Dermis blood vessel endothelial cell (primary cell): ENCODE measurements around the gene TXNDC11. TPM values are rescaled to one million over a fixed set of nuclear protein-coding genes. Genes with fewer than 3 reads are reported as not detected.
A peak's percentile ranks its signal among the peaks of the same experiment; 100 is the strongest.

Experiments
- DNase-seq: peaks from one replicate; pipeline ENCODE4 v3.0.0; 2010
- total RNA-seq: library from RNA; depleted of rRNA; stranded (reverse); fragments of >200 nt; gene quantifications from 2 replicates; pipeline ENCODE4 v1.2.3, GENCODE V29; 2014

Gene TXNDC11
- total RNA-seq, 1 donor from 2014 or later = 30.5 TPM

- no peak for DNase-seq
Measured at GRCh38 chr16:11686713-11687380, 55.8 kb downstream of the TXNDC11 start.

DNA sequence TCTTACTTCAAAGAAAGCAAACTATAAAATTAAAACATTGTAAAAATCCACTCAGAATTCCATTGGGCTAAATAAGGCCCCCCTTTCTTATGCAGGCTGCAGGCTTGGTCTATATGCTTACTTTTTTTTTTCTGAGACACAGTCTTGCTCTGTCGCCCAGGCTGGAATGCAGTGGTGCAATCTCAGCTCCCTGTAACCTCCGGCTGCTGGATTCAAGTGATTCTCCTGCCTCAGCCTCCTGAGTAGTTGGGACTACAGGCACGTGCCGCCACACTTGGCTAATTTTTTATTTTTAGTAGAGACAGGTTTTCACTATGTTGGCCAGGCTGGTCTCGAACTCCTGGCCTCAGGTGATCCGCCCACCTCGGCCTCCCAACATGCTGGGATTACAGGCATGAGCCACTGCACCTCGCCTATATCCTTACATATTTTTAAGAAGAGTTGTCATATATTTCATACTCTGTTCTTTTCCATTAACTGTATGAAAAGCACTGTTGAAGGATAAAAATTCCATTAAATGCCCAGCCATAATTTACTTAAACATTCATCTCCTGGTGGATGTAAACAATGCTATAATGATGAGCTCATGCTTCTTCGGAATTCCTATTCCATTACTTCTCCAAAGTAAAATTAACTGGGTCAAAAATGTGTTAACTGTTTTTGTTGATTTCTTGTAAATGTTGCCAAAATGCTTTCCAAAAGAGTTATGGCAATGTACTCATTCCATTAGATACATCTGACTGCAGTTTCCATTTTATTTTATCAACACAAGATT is 56.6 kb downstream of the TXNDC11 start:
- no peak for DNase-seq

DNA sequence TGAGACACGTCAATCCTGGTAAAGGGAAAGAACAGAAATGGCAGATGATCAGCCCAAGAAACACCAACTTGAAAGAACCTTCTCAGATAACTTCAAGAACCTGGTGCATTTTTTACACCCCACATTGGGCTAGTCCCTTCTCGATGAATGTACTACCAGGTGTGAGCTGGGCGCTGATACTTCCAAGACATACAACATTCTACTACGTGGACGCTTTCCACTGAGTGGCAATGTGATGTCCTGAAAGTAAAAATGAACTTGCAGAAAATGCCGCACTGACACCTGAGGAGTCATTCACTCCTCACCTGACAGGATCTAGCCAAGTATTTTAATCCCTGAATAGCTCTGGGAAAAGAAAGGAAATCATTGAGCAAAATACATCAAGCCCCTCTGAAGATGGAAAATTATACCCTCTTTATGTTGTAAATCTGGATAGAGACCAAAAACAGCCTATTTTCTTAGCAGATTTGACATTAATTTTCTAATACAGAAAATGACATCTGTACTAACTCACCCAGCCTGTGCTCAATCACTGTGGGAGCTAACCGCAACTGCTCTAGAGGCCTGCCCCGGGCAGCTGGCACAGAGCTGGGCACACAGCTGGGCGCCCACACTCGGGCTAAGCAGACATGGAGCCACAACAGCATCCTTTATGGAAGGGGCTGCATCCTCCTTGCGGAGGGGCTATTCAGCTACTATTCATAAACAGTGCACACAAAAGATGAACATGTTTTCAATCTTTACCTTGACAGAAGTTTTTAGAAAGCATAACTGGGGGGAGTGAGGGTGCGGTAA is 58.2 kb downstream of the TXNDC11 start:
- no peak for DNase-seq

- no peak for DNase-seq
Measured at GRCh38 chr16:11683145-11683544, 59.5 kb downstream of the TXNDC11 start.

- DNase-seq = peak; percentile 32
Measured at GRCh38 chr16:11682655-11683096, 60.0 kb downstream of the TXNDC11 start.

GRCh38 chr16:11681976-11682654 is 60.5 kb downstream of the TXNDC11 start:
- DNase-seq = no peak

DNA sequence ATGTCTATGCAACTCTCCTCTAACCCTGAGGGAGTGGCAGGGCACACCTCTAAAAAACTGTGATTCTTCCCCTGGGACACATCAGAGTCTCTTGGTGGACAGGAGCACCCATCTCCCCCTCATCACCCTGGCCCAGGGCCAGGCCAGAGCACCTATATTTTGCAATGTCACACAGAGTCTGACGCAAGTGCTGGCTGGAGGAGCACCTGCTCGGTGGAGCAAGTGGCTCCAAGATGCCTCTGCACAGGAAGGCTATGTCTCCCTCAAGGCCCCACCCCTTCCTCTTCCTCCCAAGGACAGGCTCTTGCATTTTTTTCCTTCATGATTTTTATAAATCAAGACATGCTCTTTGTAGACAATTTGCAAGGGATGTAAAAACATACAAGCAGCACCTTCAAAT is 61.1 kb downstream of the TXNDC11 start:
- DNase-seq = no peak

GRCh38 chr16:11679941-11680911 is 62.4 kb downstream of the TXNDC11 start:
- DNase-seq = no peak

GRCh38 chr16:11679250-11679649 is 63.4 kb downstream of the TXNDC11 start:
- no peak for DNase-seq

DNA sequence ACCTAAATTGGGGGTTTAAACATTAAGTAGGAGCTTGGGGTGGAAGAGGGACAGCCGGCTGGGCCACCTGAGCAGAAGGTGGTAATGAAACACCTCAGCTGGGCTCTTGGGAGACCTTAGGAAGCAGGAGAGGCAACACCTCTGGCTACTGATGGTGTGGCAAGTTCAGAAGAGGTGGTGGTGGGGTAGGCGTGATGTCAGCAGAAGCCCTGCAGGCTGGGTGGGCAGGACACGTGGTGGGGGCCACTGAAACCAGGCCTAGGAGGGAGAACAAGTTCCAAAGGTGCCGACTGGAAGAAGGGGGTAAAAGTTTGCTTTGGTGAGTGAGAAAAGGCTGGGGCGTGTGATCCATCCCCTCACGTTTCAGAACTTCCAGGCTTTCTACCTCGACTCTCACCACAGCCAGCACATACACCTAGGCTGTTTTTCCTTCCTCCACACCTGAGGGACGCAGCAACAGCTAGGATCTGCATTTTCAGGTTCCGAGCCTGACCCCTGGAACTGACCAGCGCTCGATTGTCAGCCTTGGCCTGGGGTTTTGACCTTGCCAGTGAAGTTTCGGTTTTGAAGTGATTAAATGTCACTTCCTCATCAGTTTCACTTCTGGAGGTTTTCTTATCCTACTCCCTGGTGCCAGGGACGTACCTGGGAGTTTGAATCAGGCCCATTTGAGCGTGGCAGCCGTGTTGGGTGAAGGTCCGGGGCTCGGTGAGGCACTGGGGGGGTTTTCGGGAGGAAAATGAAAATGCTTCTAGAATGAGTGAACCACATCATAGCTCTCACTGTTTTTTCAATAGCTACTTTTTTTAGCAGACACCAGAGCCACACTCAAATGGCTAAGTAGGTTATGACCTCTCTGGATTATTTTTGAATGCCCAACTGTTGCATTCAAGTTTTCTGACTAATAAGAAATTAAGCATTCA is 64.4 kb downstream of the TXNDC11 start:
- no peak for DNase-seq

GRCh38 chr16:11677451-11677951 is 65.2 kb downstream of the TXNDC11 start:
- DNase-seq = no peak

- DNase-seq = no peak
Measured at GRCh38 chr16:11676799-11677198, 65.9 kb downstream of the TXNDC11 start.

- DNase-seq = peak; percentile 37
Measured at GRCh38 chr16:11675561-11676511, 66.8 kb downstream of the TXNDC11 start.

- peak; percentile 51 for DNase-seq
Measured at GRCh38 chr16:11674818-11675560, 67.7 kb downstream of the TXNDC11 start.

DNA sequence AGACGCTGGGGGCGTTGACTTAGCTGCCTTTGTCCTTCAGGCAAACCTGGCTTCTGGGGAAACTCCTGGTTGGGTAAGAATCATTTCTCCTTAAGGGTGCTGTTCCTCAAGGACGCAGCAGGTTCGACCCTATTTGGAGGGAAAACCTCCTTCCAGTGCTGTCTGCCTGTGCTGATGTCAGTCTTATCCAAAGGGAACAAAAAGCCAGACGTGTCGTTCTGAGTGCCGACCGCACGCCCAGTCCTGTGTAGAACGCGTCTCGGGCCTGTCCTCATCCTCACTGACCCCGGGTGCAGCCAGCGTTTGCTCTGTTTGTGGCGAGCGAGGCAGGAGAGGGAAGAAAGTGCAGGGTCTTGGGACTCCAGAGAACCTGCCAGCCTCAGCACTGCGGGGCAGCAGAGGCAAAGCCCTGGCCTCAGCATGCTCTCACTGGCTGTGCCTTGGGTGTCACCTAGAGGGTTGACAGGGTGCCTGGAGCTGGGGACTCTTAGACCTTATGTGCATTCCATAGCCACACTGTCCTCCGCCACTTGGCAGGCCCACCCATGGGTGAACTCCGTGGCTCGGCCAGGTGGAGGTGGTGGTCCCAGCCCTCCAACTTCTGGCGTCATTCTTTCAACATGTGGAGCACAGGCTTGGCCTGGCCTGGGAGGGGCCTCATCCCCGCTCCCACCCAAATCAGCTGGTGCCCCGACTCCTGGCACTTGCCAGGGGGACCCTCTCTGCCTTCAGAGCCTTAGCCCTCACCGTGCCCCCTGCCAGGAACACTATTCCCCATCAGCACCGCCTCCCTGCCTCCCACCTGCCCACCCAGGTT is 68.4 kb downstream of the TXNDC11 start:
- DNase-seq = no peak

DNA sequence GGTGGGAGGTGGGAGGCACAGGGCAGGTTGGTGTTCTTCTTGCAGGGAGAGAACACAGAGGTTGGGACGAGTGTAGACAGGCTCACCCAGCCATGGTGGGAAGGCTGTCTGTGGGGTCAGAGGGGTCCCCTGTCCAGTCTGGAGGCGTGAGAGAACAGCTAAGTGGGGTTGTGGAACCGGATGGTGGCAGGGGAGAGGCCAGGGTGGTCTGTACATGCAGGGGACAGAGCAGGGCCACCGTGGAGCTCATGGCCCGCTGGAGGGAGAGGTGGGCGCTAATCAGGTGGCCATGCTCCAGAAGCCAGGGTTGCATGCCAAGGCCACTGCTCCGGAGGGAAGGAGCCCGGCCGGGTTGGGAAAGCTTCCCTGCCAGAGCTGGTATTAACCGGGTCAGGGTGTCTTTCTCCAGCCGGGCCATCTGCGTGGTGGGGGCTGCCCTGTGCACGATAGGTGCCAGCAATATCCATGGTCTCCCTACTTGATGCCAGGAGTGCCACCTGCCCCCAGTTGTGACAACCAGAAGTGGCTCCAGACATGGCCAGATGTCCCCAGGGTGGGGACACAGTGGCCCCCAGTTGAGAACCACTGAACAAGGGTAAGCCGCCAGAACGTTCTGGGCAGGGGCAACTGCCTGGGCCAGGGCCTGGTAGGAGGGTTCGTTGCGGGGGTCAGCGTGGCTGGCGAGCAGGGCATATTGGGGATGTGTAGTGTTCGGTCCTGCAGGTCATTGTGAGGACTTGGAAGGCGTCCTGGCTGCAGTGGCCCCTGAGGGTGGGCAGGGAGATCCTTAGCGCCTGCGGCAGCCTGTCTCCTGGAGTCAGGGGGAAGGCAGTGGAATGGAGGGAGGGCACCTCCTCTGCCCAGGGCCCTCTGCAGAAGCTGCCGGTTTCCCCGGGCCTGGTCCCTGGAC is 69.3 kb downstream of the TXNDC11 start:
- no peak for DNase-seq
